HG03354 (cell line): ENCODE data around the gene MRPS18B.
A peak's percentile ranks its signal among the peaks of the same experiment; 100 is the strongest.

ENCODE experiments used
- ATAC-seq: cut with Tn5 transposase; IDR thresholded peaks from one replicate; pipeline ENCODE4 v1.9.1; 2021; ENCODE audit warnings: mild to moderate bottlenecking; ENCODE audit not compliant: unreplicated experiment, poor library complexity, severe bottlenecking

MRPS18B gene

DNA sequence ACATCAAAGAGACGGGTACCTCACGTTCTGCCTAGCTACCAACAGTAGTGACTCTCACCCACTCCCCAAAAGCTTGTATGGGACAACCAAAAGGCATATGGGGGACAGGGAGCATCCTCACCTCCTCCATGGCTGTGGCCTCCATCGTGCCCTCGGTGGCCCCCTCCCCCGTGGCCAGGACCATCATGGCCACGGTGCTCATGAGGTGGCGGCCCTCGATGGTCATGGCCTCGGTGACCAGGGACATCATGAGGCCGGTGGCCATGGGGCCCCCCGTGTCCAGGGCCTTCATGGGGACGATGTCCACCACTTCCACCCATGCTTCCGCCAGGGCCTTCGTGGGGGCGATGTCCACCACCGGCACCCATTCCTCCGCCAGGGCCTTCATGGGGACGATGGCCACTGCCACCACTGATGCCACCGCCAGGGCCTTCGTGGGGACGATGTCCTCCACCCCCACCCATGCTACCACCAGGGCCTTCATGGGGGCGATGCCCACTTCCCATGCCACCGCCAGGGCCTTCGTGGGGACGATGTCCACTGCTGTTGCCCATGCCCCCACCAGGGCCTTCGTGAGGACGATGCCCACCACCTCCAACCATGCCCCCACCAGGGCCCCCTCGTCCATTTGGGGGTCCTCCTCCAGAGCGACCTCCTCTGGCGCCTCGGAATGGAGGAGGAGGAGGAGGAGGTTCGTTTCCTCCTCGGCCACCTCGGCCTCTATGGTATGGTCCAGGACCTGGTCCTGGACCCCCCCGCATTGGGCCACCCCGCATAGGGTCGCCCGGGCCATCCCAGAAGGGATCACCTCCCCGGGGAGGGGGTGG is 15.6 kb upstream of the MRPS18B start:
- no peak for ATAC-seq

GRCh38 chr6:30603961-30604360 is 13.7 kb upstream of the MRPS18B start:
- no peak for ATAC-seq

DNA sequence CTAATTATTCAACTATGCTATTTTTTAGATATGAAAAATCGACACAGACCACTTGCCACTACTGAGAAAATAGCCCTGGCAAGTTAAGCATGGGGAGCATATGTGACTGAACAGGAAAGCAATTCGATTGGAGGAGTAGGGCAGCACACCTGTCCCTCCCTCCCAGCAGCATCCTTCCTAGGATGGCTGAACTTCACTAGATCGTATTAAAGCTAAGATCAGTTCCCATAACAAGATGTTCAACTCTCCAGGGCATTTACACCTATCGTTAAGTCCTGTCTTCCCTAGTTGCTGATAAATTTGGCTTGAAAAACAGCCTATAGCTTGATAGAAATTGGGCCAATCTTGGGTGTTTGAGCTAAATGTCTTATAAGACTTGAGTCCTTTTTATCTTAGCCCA is 7.6 kb upstream of the MRPS18B start:
- no peak for ATAC-seq

DNA sequence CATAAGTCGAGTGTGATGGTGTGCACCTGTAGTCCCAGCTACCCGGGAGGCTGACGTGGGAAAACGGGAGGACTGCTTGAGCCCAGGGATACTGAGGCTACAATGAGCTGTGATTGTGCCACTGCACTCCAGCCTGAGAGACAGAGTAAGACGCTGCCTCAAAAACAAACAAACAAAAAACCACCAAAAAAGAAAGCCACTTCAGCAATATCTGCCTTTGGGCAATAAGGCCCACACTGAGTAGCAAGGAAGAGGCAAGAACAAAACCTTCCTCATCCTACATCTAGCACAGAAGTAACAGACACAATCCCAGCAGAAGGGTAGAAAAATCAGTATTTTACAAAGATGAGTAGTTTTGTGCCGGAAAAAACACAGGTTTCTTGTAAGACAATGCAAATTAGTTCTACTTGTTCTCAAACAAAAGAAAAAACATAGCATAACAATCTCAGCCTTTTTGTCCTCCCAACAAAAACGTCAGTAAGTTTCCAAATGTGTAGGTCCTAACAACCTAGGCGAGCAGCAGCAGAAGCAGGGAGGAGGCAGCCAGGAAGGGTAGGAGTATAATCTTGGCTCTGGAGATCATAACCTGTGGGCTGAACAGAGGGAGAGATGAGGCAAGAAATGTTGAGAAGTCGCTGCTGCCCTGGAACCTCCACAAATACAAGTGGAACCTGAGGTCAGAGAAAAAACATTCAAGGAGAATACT is 6.3 kb upstream of the MRPS18B start:
- ATAC-seq: no peak

- no peak for ATAC-seq
Observed at GRCh38 chr6:30611856-30612194, 5.8 kb upstream of the MRPS18B start.

GRCh38 chr6:30612213-30612612 is 5.4 kb upstream of the MRPS18B start:
- no peak for ATAC-seq

GRCh38 chr6:30612687-30613248 is 4.9 kb upstream of the MRPS18B start:
- no peak for ATAC-seq

GRCh38 chr6:30613251-30614043 is 4.2 kb upstream of the MRPS18B start:
- ATAC-seq: no peak

- no peak for ATAC-seq
Observed at GRCh38 chr6:30614044-30614842, 3.4 kb upstream of the MRPS18B start.

GRCh38 chr6:30614843-30615218 is 2.8 kb upstream of the MRPS18B start:
- peak; percentile 47 for ATAC-seq

DNA sequence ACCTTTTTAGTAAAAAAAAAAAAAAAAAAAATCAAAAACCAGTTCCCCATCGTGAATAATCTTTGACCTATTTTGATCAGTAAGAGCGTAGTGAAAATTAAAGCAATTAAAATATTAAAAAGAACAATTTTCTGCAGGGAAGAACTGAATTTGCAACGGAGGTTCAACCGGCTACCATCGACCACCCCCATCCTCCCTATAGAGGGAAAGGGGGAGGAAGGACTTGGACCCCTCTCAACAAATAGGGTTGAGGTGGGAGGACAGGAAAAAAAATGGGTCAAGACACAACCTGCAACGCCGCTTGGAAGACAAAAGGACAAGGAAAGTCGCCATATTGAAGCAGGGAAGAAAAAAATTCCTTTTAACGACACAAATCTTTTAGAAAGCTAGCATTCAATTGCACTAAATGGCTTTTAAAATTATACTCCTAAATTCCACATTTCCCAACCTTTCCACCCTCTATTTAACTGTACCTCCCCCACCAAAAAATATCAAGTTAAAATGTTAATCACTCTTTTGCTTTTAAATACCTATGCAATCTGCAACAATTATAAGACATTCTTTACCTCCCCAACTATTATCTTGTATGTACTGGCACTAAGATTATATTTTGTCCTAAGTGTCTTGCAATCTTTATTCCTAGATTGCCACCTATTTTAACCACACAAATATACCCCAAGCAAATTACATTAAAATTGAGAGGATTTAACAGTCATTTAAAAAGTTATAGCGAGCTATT is 2.3 kb upstream of the MRPS18B start:
- ATAC-seq: no peak

GRCh38 chr6:30615958-30616810 is 1.5 kb upstream of the MRPS18B start:
- no peak for ATAC-seq

DNA sequence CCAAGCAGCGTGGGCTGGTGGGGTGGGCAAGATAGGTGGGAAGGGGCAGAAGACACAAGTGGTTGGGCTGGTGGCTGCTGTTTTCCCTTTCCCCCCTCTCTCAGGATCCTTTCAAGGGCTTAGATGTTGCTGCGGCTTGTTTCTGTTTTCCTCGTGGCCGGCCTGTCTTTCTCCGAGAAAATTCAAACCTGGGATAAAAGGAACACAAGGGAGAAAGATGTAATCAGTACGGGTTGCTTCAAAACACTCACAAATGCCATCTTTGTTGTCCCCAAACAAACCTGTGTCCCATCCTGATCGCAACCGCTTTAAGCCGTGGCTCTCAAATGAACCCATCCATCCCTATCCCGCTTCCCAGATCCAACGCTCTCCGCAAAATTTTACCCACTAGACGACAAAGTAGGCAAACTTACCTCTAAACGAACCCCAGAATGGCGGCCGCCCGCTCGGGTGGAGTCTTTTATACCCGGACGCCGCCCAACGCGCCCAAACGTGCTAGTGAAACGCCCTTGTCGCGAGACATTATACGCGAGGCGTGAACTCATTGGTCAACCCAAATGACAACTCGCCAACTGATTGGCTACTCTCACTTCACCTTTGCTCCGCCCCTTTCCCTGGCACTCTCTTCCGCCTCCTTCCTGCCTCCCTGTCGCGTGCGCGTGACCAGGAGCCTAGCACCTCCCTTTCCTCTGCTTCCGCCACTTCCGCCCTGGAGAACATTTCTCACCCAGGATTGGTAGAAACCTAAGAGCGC is 652 bp upstream of the MRPS18B start, which contains the start of gene PPP1R10:
Gene PPP1R10, minus strand, starts transcription at position 433 of the 754 bp plus-strand sequence. CDS start 7,299 bp downstream, outside the sequence.
- peak; percentile 81 for ATAC-seq

DNA sequence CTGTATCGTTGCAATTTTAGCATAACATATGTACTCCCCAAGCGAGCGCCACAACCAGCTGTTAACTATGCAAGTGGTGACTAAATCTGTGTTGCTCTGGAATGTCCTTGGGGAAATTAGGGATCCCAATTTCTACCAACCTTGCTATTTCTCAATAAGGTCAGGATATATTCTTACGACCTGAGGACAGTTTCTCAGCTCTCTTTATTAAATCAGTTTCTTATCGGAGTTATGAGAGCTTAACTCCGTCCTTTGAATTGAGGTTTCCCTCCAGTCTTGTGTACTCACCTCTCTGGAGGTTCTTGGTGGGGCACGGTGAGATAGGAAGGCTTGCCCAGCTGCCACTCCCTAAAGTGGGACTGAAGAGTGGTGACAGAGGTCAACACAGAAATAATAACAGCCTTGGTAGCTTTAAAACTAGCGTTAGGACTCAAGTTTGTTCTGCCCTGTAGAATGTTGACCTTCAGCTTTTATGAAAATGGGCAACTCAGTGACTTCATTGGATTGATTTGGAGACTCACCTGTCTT is 694 bp downstream of the MRPS18B start:
- no peak for ATAC-seq

- ATAC-seq: no peak
Observed at GRCh38 chr6:30619561-30619960, 1.9 kb downstream of the MRPS18B start.

- no peak for ATAC-seq
Observed at GRCh38 chr6:30625511-30625910, 7.9 kb downstream of the MRPS18B start.
